H1 (cell line): ENCODE data around the gene GHRH. TPM values are rescaled to one million over a fixed set of nuclear protein-coding genes. Genes with fewer than 3 reads are reported as not detected.

ENCODE experiments used
- CTCF ChIA-PET: fragments of 300-600 bp; sonication (Branson Sonifier 250); formaldehyde crosslinking; loops from one replicate; lab custom pipeline; 2021; ENCODE audit not compliant: partially characterized antibody; lab: Charles Lee
- POLR2A ChIA-PET: fragments of 300-600 bp; sonication (Branson Sonifier 250); formaldehyde crosslinking; loops from one replicate; lab custom pipeline; 2021; ENCODE audit warnings: inconsistent platforms; ENCODE audit not compliant: partially characterized antibody; lab: Charles Lee
- DNase-seq, 2 experiments: peaks; one replicate each; pipeline versions ENCODE4 v3.0.0 to v3.0.0-alpha.2; 2010 to 2022; ENCODE audit warnings: low spot score in 2 of 2, low read depth in 1 of 2, mixed read lengths in 1 of 2
- FAIRE-seq: peaks from 2 replicates; lab custom pipeline; 2011; peaks lifted over from hg19 to GRCh38; lab: Jason Lieb, UNC
- H2AFZ ChIP-seq: 2 replicates; pipeline ENCODE4 v1.8.1; 2012; ENCODE audit warnings: low read length, inconsistent platforms
- H2AK5ac ChIP-seq: 2 replicates; pipeline ENCODE4 v1.6.1; 2013; ENCODE audit warnings: low read depth, low read length
- H2BK120ac ChIP-seq: replicated peaks from 2 replicates; pipeline ENCODE3; 2013; ENCODE audit warnings: low read depth, low read length, inconsistent platforms
- H2BK12ac ChIP-seq: 2 replicates; pipeline ENCODE4 v1.6.1; 2013; ENCODE audit warnings: low read depth, low read length
- H2BK15ac ChIP-seq: 2 replicates; pipeline ENCODE4 v1.6.1; 2013; ENCODE audit warnings: low read length
- H2BK20ac ChIP-seq: 2 replicates; pipeline ENCODE4 v1.6.1; 2013; ENCODE audit warnings: low read length
- H2BK5ac ChIP-seq: 2 replicates; pipeline ENCODE4 v1.6.1; 2013; ENCODE audit warnings: low read depth, low read length
- H3K14ac ChIP-seq: 2 replicates; pipeline ENCODE4 v1.6.1; 2013; ENCODE audit warnings: inconsistent platforms; ENCODE audit not compliant: insufficient read length
- H3K18ac ChIP-seq: 2 replicates; pipeline ENCODE4 v1.6.1; 2013; ENCODE audit warnings: low read length; ENCODE audit errors: extremely low read depth
- H3K23ac ChIP-seq: 2 replicates; pipeline ENCODE4 v1.6.1; 2013; ENCODE audit warnings: inconsistent platforms; ENCODE audit not compliant: insufficient read length
- H3K23me2 ChIP-seq: 2 replicates; pipeline ENCODE4 v1.6.1; 2013; ENCODE audit warnings: low read depth, low read length
- H3K27ac ChIP-seq: 2 replicates; pipeline ENCODE4 v1.6.1; 2011; ENCODE audit warnings: low read depth, low read length, inconsistent platforms
- H3K27me3 ChIP-seq, 4 experiments: replicated peaks in 1 of 4; 1 replicate in 1 of 4; 2 replicates in 3 of 4; pipeline versions ENCODE4 v1.6.1 to v1.8.1; 2011 to 2013; ENCODE audit warnings: low read length in 3 of 4, mild to moderate bottlenecking in 3 of 4, inconsistent platforms in 2 of 4, mixed read lengths in 2 of 4, moderate library complexity in 1 of 4; ENCODE audit not compliant: control insufficient read depth in 3 of 4, insufficient read depth in 3 of 4; ENCODE audit errors: extremely low read depth in 1 of 4
- H3K36me3 ChIP-seq, 4 experiments: 2 replicates each; pipeline versions ENCODE4 v1.6.1 to v1.8.1; 2011 to 2013; ENCODE audit warnings: mild to moderate bottlenecking in 4 of 4, low read length in 3 of 4, moderate library complexity in 2 of 4, control low read depth in 1 of 4, inconsistent platforms in 1 of 4; ENCODE audit not compliant: insufficient read depth in 4 of 4, control insufficient read depth in 2 of 4
- H3K4ac ChIP-seq: replicated peaks from 2 replicates; pipeline ENCODE3; 2013; ENCODE audit warnings: low read length, low read depth, mixed read lengths, inconsistent platforms; ENCODE audit not compliant: insufficient read length
- H3K4me1 ChIP-seq, 4 experiments: replicated peaks in 1 of 4; 1 replicate in 1 of 4; 2 replicates in 3 of 4; pipeline versions ENCODE4 v1.6.1 to v1.8.1; 2011 to 2013; ENCODE audit warnings: low read length in 3 of 4, inconsistent platforms in 2 of 4, mixed read lengths in 1 of 4; ENCODE audit not compliant: insufficient read depth in 4 of 4, control insufficient read depth in 3 of 4
- H3K4me2 ChIP-seq, 2 experiments: 2 replicates each; pipeline versions ENCODE4 v1.6.1 to v1.8.1; 2011 to 2013; ENCODE audit warnings: low read depth in 2 of 2, low read length in 2 of 2, control low read depth in 1 of 2, inconsistent platforms in 1 of 2, mild to moderate bottlenecking in 1 of 2; ENCODE audit not compliant: insufficient read depth in 1 of 2
- H3K4me3 ChIP-seq, 4 experiments: fragments of 200-600, 300-600 bp in 1 of 4; sonication (generic), shearing (Covaris generic), sonication (Bioruptor Twin) in 1 of 4; 2 replicates each; pipeline versions ENCODE4 v1.5.1 to v1.8.1; 2011 to 2016; ENCODE audit warnings: low read length in 4 of 4, low read depth in 3 of 4, control low read depth in 2 of 4, inconsistent platforms in 2 of 4, mild to moderate bottlenecking in 2 of 4, mixed read lengths in 1 of 4, moderate library complexity in 1 of 4; ENCODE audit not compliant: insufficient read depth in 2 of 4; ENCODE audit errors: extremely low read depth in 1 of 4
- H3K56ac ChIP-seq: replicated peaks from 2 replicates; pipeline ENCODE3; 2013; ENCODE audit warnings: low read depth, mild to moderate bottlenecking, mixed read lengths, low read length, inconsistent platforms; ENCODE audit not compliant: insufficient read length
- H3K79me1 ChIP-seq: 2 replicates; pipeline ENCODE4 v1.6.1; 2013; ENCODE audit warnings: low read depth, low read length, control low read depth
- H3K79me2 ChIP-seq, 2 experiments: 2 replicates each; pipeline versions ENCODE4 v1.6.1 to v1.8.1; 2012 to 2013; ENCODE audit warnings: low read length in 2 of 2, mild to moderate bottlenecking in 2 of 2, inconsistent platforms in 1 of 2; ENCODE audit not compliant: insufficient read depth in 2 of 2, control insufficient read depth in 1 of 2
- H3K9ac ChIP-seq, 4 experiments: replicated peaks in 1 of 4; 1 replicate in 1 of 4; 2 replicates in 3 of 4; pipeline versions ENCODE4 v1.6.1 to v1.8.1; 2011 to 2013; ENCODE audit warnings: low read depth in 3 of 4, low read length in 3 of 4, control low read depth in 2 of 4, mild to moderate bottlenecking in 2 of 4, moderate library complexity in 2 of 4, inconsistent platforms in 1 of 4; ENCODE audit errors: extremely low read depth in 1 of 4
- H3K9me3 ChIP-seq, 2 experiments: 2 replicates each; pipeline versions ENCODE4 v1.6.1 to v1.8.1; 2012 to 2013; ENCODE audit warnings: mild to moderate bottlenecking in 2 of 2, moderate library complexity in 2 of 2, control low read depth in 1 of 2, inconsistent platforms in 1 of 2, low read depth in 1 of 2, low read length in 1 of 2, mixed read lengths in 1 of 2; ENCODE audit not compliant: insufficient read depth in 2 of 2
- H4K20me1 ChIP-seq, 2 experiments: replicated peaks in 1 of 2; 2 replicates each; pipeline versions ENCODE3 to v1.8.1; 2011 to 2013; ENCODE audit warnings: inconsistent platforms in 2 of 2, low read length in 2 of 2, mild to moderate bottlenecking in 1 of 2; ENCODE audit not compliant: insufficient read depth in 2 of 2, control insufficient read depth in 1 of 2
- H4K5ac ChIP-seq: 2 replicates; pipeline ENCODE4 v1.6.1; 2013; ENCODE audit warnings: low read length, low read depth, mixed read lengths, inconsistent platforms; ENCODE audit not compliant: insufficient read length
- H4K8ac ChIP-seq: 2 replicates; pipeline ENCODE4 v1.8.0; 2013; ENCODE audit warnings: mild to moderate bottlenecking, moderate library complexity, low read length, inconsistent platforms; ENCODE audit not compliant: insufficient read depth; ENCODE audit errors: extremely low read depth
- H4K91ac ChIP-seq: replicated peaks from 2 replicates; pipeline ENCODE3; 2013; ENCODE audit warnings: low read length, mixed read lengths, inconsistent platforms; ENCODE audit not compliant: insufficient read length
- BACH1 ChIP-seq: IDR thresholded peaks from 2 replicates; pipeline ENCODE4 v1.6.1; 2012; ENCODE audit warnings: low read length, improper control_type of control experiment
- BCL11A ChIP-seq, 2 experiments: IDR thresholded peaks; one replicate each; pipeline ENCODE4 v1.6.1; 2011; ENCODE audit warnings: low read depth in 2 of 2, low read length in 2 of 2, mild to moderate bottlenecking in 2 of 2
- BRCA1 ChIP-seq: IDR thresholded peaks from 2 replicates; pipeline ENCODE4 v1.6.1; 2012; ENCODE audit warnings: low read depth, low read length, improper control_type of control experiment
- POU5F1 ChIP-seq: IDR thresholded peaks from 2 replicates; pipeline ENCODE4 v1.6.1; 2011; ENCODE audit warnings: low read depth, mild to moderate bottlenecking, low read length, moderate library complexity
- SIRT6 ChIP-seq: IDR thresholded peaks from one replicate; pipeline ENCODE4 v1.7.1; 2012; ENCODE audit warnings: low read length, inconsistent platforms
- SP2 ChIP-seq: IDR thresholded peaks from 2 replicates; pipeline ENCODE4 v1.6.1; 2012; ENCODE audit warnings: mild to moderate bottlenecking, low read length, inconsistent platforms
- SUZ12 ChIP-seq: fragments of 200-600 bp; sonication (generic); IDR thresholded peaks from 2 replicates; pipeline ENCODE4 v1.6.1; 2012; ENCODE audit warnings: mild to moderate bottlenecking, inconsistent platforms, low read length, moderate library complexity, mixed read lengths
- TEAD4 ChIP-seq: IDR thresholded peaks from 2 replicates; pipeline ENCODE4 v1.6.1; 2012; ENCODE audit warnings: low read depth, low read length, inconsistent platforms, mixed read lengths
- WGBS, 2 experiments: shearing (Covaris generic) in 1 of 2; methylation state at CpG; one replicate each; pipeline versions ENCODE4 v1.1.6 to v1.1.7; 2013 to 2015; ENCODE audit warnings: low lambda C conversion rate in 2 of 2, mixed read lengths in 2 of 2, inconsistent platforms in 1 of 2, low coverage in 1 of 2, missing lambda C conversion rate in 1 of 2; ENCODE audit not compliant: insufficient replicate concordance in 2 of 2, insufficient coverage in 1 of 2, insufficient read length in 1 of 2; ENCODE audit errors: extremely low coverage in 1 of 2, missing lambda C conversion rate in 1 of 2; 5-methylcytosine and 5-hydroxymethylcytosine counted together
- polyA plus RNA-seq, 7 experiments: library from polyadenylated mRNA; depleted of rRNA in 3 of 7; stranded (reverse) in 5 of 7; unstranded in 2 of 7; fragments of >200 nt in 5 of 7; fragments of 200-250 nt in 2 of 7; gene quantifications; 1 replicate in 5 of 7; 2 replicates in 1 of 7; 4 replicates in 1 of 7; pipeline versions ENCODE4 v1.2.1 to v1.2.3, GENCODE V29; 2011 to 2013; ENCODE audit warnings: missing spikeins in 2 of 7, mixed read lengths in 2 of 7
- total RNA-seq: library from RNA; stranded (reverse); fragmentation: NEBNext Ultra II Directional; extraction: Animal tissue kit (Norgen Biotek cat#: 25700); gene quantifications from 2 replicates; pipeline ENCODE4 v1.2.1, GENCODE V29; 2021

GHRH gene
- total and polyA plus RNA-seq, 2 of the 8 experiments (the other 6 are each of a cell fraction or from before 2014, with no cell fraction given) = not detected

DNA sequence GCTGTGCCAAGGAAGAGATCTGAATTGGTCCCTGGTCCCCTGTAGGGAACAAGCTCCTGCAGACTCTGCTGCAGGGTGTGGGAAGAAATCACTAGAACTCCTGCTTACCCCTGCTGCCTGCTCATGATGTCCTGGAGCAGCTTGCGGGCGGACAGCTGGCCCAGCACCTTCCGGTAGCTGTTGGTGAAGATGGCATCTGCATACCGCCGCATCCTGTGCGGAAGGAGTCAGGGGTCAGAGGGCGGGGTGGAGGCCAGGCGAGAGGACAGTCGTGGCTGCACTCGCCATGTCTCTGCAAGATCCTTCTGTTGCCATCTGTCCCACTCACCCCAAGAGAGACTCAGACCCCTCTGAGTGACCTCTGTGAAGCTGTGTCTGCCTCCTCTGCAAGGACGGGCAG lies 5.3 kb downstream of the GHRH start:
- Histone ChIP-seq H3K14ac (no peak overlapping the region), H3K4me3 (no peak overlapping the region), H3K36me3 (no peaks in the 10 kb centered on the region), H3K9me3 (peaks cover 0 to 5% of the 10 kb centered on the region in 2 experiments; a peak in 2 of 4 replicates), H2AK5ac (peak overlapping the region; percentile 34; the same call in 1 of the 2 replicates), H3K4me2 (no peak overlapping the region), H3K23ac (no peak overlapping the region), H2AFZ (no peak overlapping the region), H3K79me2 (no peaks in the 10 kb centered on the region), H3K4me1 (peaks cover 2 to 24% (median 13%) of the 10 kb centered on the region in 4 experiments), H2BK120ac (no peak overlapping the region), H3K79me1 (no peaks in the 10 kb centered on the region), H3K4ac (no peak overlapping the region), H3K18ac (peak overlapping the region; percentile 9; the same call in 1 of the 2 replicates), H3K27me3 (no peaks in the 10 kb centered on the region), H2BK5ac (0 out of 2 replicates have a peak overlapping the region, but pooled peaks have one; percentile 12), H3K9ac (no peak overlapping the region), H3K56ac (no peak overlapping the region), H4K91ac (no peak overlapping the region), H4K20me1 (no peaks in the 10 kb centered on the region)
- FAIRE-seq (no peak), DNase-seq (no peak)
- CTCF ChIA-PET = interaction anchor here (0.9 to 1.9 kb wide), 3 partner anchors 11 to 287 kb away, joined by 3 to 5 read pairs (median 4); no protein-coding TSS in a partner anchor
- POLR2A ChIA-PET = interaction anchor here (0.8 to 2.4 kb wide), 3 partner anchors 9 to 20 kb away, joined by 3 to 8 read pairs (median 3); no protein-coding TSS in a partner anchor
- WGBS, 2 experiments = 89% methylated on average over 11 of the region's 11 CpGs; no CpG with 5 or more reads in 1 of the 2 experiments
- TF ChIP-seq TEAD4 (no peak), SUZ12 (no peak), POU5F1 (no peak), BACH1 (no peak), BCL11A (IDR thresholded peaks at IDR 0.05; ENCODE audit: low read depth in 2 of 2, low read length in 2 of 2) (no peak), SIRT6 (no peak), BRCA1 (no peak), SP2 (no peak)
- TF ChIP-seq, all 59 proteins: peak for 0
- no peak overlapping the region for H4K8ac ChIP-seq
- H3K27ac ChIP-seq = no peak overlapping the region
- no peak overlapping the region for H2BK15ac ChIP-seq
- no peaks in the 10 kb centered on the region for H3K23me2 ChIP-seq
- H2BK20ac ChIP-seq = no peak overlapping the region
- peak overlapping the region; percentile 77; the same call in 1 of the 2 replicates for H2BK12ac ChIP-seq
- H4K5ac ChIP-seq = no peak overlapping the region
